GM21619 (cell line): ENCODE data around the gene TMEM72.

Experiments used
- ATAC-seq: cut with Tn5 transposase; IDR thresholded peaks from one replicate; pipeline ENCODE4 v1.9.1; 2021; ENCODE audit not compliant: unreplicated experiment

Gene TMEM72

DNA sequence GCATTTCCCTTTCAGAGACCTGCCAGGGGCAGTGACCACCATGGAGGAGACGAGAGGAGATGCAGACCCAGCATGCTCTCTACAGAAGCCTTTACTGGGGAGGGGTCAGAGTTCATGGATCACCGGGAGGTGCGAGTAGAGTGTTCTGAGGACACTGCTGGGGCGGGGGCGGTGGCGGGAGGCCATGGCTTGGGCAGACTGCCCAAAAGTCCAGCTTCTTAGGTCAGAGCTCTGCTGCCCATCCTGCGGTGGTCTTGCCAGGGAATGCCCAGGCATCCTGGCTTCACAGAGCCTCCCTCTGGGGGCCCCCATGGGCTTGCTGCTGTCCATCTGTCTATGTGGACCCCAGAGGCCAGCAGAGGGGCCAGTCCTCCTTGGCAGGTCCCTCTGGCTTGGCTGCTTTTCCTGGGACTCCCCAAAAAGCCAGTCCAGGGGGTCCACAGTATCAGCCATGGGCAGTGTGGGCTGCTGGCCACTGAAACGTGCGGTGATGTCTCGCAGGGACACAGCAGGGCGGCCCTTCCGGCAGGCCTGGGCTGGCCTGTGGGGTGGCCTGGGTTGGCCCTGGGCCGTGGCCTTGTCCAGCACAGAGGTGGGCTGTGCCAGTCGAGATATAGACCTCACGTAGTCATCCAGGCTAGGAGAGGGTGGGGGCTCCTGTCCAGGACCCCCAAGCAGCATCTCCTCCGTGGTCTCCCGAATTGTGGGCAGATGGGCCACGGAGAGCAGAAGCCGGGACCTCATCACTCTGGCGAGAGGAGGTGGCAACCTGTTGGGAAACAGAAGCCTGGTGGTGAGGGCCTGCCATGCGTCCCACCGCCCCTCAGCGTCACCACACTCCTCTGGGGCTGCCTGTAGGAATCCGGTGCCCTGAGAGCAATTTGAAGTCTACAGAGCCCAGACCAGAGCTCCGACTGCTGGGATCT, 66.4 kb downstream of the TMEM72 start:
- no peak for ATAC-seq

- no peak for ATAC-seq
These were observed 67.1 kb downstream of the TMEM72 start for GRCh38 chr10:44978213-44978569.

DNA sequence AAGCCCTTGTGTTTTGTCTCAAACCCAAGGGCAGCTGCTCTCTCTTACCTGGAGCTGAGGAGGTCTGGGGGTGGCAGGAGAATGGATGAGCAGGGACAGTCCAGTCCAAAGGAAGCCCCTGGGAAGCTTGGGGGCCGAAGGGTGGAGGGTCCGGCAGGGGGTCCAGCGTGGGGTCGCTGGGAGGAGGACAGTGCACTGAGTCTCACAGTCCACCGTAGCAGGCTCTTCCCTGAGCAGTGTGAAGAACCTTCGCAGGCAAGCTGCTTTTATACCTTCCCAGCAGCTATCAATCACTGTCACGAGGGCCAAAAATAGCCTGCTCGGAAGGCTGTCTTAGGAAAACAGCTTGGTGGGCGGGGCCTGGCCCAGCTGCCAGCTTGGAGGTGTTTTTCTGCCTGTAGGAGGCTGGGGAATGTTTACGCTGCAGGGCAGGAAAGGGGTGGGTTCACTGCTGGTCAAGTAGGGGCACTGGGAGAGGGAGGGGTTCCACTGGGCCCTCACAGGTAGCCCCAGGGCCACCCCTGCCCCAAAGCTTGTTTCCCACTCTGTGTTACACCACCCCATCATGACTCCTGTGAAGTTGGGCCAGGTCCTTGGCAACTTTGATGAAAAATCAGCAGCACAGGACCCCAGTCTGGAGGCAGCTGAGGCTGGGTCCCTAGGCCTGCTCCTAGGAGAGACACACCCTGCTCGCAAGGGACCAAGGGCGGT, 67.6 kb downstream of the TMEM72 start, which contains the start of gene DEPP1:
Gene DEPP1 (minus strand): TSS at position 240 of the 711 bp plus-strand sequence. CDS start 779 bp downstream, outside the sequence.
- ATAC-seq, result no peak

DNA sequence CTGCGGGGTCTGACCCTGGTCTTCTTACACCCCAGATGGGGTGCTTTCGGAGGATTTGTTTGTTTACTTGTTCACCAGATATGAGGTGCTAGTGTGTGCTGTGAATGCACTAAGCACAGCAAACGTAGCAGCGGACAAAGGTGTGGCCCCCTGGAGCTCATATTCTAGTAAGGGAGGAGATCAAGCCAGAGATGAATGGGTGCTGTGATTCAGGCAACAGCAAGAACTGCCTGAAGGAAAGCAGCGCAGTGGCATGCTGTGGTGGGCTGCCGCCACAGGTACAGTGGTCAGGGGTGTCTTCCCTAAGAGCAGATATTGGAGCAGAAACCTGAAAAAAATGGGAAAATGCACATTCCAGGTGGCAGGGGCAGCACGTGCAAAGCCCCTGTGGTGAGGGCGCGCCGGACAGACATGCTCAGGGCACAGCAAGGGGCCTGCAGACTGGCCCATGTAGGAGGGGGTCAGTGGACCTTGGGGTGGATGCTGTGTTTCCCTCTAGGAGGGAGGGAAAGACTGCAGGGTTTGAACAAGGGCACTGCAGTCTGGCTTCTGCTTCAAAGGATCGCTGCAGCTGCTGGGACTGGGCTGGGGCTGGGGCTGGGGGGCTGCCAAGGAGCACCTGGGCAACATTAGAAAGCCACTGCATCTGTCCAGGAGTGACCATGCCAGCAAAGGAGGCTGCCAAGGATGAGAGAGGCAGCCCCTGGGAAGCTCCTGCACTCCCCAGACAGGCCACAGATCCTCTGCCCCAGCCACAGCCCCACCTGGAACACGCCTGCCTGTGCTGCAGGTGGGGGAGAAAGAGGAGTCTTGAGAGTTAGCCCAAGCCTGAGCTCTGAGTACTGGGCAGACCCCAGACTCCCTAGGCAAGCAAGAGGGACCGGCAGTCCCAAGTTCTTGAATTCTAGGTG, 68.4 kb downstream of the TMEM72 start:
- ATAC-seq, result no peak

GRCh38 chr10:44980309-44981171, 69.4 kb downstream of the TMEM72 start:
- no peak for ATAC-seq

DNA sequence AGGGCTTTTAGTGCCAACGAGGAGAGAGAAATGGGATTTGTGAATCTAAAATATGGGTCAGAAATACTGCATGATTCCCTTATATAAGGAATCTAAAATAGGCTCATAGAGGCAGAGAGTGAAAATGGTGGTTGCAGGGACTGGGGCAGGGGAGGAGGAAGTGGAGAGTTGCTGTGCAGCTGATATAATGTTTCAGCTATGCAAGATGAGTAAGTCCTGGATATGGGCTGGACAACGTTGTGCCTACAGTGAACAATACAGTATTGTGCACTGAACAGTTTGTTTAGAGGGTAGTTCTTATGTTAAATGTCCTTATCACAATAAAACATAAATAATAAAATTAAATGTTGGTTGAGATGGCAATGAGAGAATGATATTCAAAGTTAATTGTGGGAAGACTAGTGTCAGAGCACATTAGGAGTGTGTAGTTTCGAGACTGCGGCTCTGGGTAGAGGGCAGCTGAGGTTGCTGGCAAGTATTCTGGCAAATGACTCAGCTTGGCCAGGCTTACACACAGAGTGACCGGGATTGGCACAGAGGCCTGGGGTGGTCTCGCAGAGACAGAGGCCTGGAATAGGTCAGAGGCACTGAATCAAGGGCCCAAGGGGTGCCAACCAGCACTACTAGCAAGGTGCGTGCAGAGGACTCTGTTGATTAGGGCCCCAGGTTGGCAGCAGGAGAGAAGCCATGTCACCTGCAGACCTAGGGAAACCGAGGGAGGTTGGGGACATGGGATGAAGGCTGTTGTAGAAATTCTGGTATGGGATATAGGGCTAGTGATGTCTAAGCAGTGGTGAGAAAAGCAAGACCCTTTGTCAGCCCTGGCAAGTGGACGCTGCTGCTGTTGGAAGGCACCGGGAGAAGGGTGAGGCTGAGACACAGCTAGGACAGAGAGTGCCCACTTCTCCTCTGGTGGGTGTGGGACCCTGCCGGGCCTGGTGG, 70.3 kb downstream of the TMEM72 start:
- ATAC-seq, result no peak

GRCh38 chr10:44982114-44982460, 71.0 kb downstream of the TMEM72 start:
- ATAC-seq, result no peak

GRCh38 chr10:44982496-44982895, 71.4 kb downstream of the TMEM72 start:
- ATAC-seq, result no peak

DNA sequence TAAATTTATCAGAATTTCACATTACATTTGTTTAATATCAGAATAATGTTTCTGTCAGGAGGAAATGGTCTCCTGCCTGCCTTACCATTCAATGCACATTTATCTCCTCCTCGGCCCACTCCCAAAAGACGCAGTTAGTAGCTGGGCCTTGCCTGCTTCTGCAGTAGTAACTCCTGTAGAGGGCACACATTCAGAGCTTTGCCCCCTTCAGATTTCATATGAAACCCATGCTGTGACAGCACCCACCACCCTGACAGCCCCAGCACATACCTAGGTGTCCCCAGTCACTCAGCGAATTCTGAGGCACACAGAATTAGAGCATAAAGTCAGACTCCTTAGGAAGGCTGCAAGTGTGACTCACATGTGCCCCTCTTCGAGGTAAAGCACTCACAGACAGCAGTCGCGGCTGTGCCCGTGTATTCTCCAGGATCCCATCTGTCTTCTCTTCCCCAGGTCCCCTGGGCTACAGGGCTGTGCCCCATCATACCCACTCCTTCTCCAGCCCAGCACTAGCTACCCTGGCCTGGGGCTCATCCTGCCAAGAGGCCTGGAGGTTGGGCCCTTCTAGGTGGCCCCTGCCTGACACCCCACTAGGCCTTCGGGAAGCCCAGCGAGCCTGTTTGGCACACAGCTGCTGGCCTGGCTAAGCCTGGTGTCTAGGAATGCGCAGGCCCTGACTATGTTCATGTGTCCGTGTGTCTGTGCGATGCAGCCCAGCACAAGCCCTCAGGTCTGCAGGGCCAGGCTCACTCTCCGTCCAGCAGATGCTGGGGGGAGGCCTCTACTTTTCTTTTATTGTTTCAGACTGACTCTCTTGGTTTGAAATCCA, 72.1 kb downstream of the TMEM72 start:
- ATAC-seq, result no peak

DNA sequence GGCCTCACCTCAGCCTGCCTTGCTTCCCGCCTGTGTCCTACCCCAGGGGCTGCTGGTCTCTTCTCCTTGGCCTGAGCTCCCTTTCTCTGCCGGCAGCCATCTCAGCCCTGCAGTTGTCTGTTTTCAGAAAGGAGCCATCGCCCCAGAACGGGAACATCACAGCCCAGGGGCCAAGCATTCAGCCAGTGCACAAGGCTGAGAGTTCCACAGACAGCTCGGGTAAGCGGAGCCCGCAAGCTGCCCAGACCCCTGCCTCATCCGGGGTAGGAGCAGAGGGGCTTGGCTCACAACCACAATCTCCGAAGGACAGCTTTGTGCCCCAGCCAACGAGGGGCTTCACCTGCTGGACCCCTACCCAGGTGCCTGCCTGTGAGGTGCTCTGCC, 72.8 kb downstream of the TMEM72 start:
- no peak for ATAC-seq

DNA sequence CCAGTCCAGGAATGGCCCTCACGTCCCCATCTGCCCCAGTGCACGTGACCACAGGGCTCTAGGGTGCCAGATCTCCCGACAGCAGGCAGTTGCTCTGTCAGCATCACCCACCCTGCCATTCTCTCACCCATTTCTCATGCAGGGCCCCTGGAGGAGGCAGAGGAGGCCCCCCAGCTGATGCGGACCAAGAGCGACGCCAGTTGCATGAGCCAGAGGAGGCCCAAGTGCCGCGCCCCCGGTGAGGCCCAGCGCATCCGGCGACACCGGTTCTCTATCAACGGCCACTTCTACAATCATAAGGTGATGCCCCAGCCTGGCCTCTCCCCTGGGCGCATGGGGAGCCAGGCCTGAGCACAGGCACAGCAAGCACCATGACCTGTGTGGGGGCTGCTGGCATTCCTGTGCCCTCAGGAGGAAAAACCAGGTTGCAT, 73.5 kb downstream of the TMEM72 start:
- no peak for ATAC-seq

- no peak for ATAC-seq
These were observed 74.1 kb downstream of the TMEM72 start for GRCh38 chr10:44985175-44985681.

DNA sequence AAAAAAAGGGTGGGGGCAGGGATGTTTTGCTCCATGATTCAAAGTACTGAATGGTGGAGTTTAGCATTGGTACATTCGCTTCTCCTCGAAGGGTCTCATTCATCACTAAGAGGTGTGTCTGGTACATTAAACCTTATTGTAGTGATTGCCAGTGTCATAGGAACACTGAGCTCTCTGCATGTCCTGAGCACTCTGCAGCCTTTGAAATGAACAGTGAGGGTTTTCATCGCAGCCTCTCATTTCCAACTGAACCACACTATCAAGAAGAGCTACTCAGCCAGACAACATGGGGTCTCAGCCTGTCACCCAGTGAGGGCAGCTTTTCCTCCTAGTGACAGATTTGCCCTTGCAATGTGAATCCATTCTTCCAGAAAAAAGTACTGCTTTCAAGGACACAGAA, 75.0 kb downstream of the TMEM72 start:
- ATAC-seq, result no peak
